Measurements from ENCODE around the gene VIPAS39. TPM values are rescaled to one million over a fixed set of nuclear protein-coding genes. Genes with fewer than 3 reads are reported as not detected.

The VIPAS39 gene
- total RNA-seq, 4 donors from 2014 or later, result 10.5 to 24.0 (median 16.2) TPM

DNA sequence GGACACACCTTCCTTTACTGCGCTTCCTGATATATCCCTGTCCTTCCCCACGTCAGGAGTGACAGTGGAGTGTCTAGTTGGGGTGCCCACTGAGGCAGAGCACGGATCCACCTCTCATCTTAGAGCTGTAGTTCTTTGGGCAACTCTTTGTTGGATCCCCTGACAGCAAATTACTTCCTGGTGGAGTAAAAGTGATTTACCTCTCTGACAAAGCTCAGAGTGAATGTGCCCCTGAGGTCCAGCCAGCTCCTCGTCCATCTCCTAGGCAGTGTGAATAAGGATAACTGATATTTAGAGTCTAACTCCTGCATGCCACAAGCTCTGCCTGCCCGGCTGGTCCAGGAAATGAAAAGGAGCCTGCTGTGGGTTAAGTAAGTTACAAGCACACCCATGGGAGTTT, 16.5 kb upstream of the VIPAS39 start:
- peaks cover 0 to 16% (median 4%) of the 10 kb centered on the region in 3 donors for H3K36me3 ChIP-seq
- H3K9me3 ChIP-seq, result no peaks in the 10 kb centered on the region
- no peak for TF ChIP-seq EP300 (IDR thresholded peaks at IDR 0.05)
- TF ChIP-seq, protein P1, sequence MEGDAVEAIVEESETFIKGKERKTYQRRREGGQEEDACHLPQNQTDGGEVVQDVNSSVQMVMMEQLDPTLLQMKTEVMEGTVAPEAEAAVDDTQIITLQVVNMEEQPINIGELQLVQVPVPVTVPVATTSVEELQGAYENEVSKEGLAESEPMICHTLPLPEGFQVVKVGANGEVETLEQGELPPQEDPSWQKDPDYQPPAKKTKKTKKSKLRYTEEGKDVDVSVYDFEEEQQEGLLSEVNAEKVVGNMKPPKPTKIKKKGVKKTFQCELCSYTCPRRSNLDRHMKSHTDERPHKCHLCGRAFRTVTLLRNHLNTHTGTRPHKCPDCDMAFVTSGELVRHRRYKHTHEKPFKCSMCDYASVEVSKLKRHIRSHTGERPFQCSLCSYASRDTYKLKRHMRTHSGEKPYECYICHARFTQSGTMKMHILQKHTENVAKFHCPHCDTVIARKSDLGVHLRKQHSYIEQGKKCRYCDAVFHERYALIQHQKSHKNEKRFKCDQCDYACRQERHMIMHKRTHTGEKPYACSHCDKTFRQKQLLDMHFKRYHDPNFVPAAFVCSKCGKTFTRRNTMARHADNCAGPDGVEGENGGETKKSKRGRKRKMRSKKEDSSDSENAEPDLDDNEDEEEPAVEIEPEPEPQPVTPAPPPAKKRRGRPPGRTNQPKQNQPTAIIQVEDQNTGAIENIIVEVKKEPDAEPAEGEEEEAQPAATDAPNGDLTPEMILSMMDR (IDR thresholded peaks at IDR 0.05), result no peak
- TF ChIP-seq POLR2A (IDR thresholded peaks at IDR 0.05), result no peak
- 49 to 60% methylated on average over 5 of the region's 5 CpGs for WGBS, 2 donors
- no peak overlapping the region for H3K4me3 ChIP-seq
- H3K4me1 ChIP-seq, result no peaks in the 10 kb centered on the region
- peaks cover 0 to 4% of the 10 kb centered on the region in 2 donors for H3K27me3 ChIP-seq
- H3K27ac ChIP-seq, result no peak overlapping the region
- DNase-seq (ENCODE audit: low spot score in 2 of 2), result no peak

- Histone ChIP-seq H3K27ac (no peak overlapping the region), H3K4me1 (no peaks in the 10 kb centered on the region), H3K36me3 (peaks cover 0 to 52% (median 27%) of the 10 kb centered on the region in 3 donors), H3K4me3 (no peak overlapping the region), H3K27me3 (peaks cover 0 to 4% of the 10 kb centered on the region in 2 donors), H3K9me3 (no peaks in the 10 kb centered on the region)
- TF ChIP-seq, protein P1 (IDR thresholded peaks at IDR 0.05), result no peak
- no peak for TF ChIP-seq POLR2A (IDR thresholded peaks at IDR 0.05)
- WGBS, 2 donors, result 51 to 63% methylated on average over 5 of the region's 5 CpGs
- no peak for DNase-seq (ENCODE audit: low spot score in 2 of 2)
These were observed 12.9 kb upstream of the VIPAS39 start for GRCh38 chr14:77470224-77470870.

DNA sequence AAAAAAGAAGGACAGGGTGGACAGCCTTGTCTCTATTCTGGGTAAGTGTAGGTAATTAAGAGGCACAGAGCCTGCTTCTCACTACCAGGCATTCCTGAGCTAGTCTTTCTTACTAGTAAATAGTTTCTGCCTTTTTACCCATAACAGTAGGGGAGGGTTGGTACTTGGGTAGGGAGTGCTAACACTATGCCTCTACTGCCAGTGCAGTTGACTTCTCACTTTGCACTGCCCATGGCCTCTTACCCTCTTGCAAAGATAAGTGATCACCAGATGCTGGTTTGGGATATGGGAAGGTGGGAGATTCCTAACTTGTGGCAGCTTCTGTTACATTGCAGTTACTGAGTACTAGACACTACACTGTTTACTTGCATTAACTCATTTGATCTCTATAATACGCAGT, 12.1 kb upstream of the VIPAS39 start:
- 78 to 88% methylated on average over 1 of the region's 1 CpG for WGBS, 2 donors
- H3K4me3 ChIP-seq, result no peak overlapping the region
- TF ChIP-seq, protein P1 (IDR thresholded peaks at IDR 0.05), result no peak
- TF ChIP-seq POLR2A (IDR thresholded peaks at IDR 0.05), result no peak
- no peak for TF ChIP-seq EP300 (IDR thresholded peaks at IDR 0.05)
- no peak for DNase-seq (ENCODE audit: low spot score in 2 of 2)
- H3K27me3 ChIP-seq, result peaks cover 0 to 4% of the 10 kb centered on the region in 2 donors
- no peak overlapping the region for H3K27ac ChIP-seq
- peaks cover 0 to 60% (median 36%) of the 10 kb centered on the region in 3 donors for H3K36me3 ChIP-seq
- no peaks in the 10 kb centered on the region for H3K9me3 ChIP-seq
- H3K4me1 ChIP-seq, result no peaks in the 10 kb centered on the region

DNA sequence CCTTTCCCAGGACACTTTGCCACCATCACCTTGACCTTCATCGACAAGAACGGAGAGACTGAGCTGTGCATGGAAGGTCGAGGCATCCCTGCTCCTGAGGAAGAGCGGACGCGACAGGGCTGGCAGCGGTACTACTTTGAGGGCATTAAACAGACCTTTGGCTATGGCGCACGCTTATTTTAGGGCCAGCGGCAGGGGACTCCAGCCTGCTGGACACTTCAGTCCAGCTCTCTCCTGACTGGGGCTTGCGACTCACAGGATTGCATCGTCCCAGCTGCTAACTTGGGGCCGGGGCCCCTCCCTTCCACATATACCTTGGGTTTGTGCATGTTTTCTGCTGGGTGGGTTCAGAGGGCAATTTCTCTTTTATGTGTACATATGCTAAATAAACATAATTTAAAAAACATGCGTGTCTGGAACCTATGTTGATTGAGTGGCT, 11.7 kb upstream of the VIPAS39 start:
- WGBS, 2 donors, result 83 to 92% methylated on average over 14 of the region's 14 CpGs
- no peak overlapping the region for H3K27ac ChIP-seq
- H3K27me3 ChIP-seq, result peaks cover 0 to 4% of the 10 kb centered on the region in 2 donors
- no peaks in the 10 kb centered on the region for H3K4me1 ChIP-seq
- H3K9me3 ChIP-seq, result no peaks in the 10 kb centered on the region
- TF ChIP-seq, protein P1 (IDR thresholded peaks at IDR 0.05), result no peak
- TF ChIP-seq POLR2A (IDR thresholded peaks at IDR 0.05) (no peak), EP300 (IDR thresholded peaks at IDR 0.05) (no peak)
- H3K4me3 ChIP-seq, result no peak overlapping the region
- H3K36me3 ChIP-seq, result peaks cover 0 to 65% (median 40%) of the 10 kb centered on the region in 3 donors
- DNase-seq (ENCODE audit: low spot score in 2 of 2), result no peak

- TF ChIP-seq, protein P1 (IDR thresholded peaks at IDR 0.05), result no peak
- TF ChIP-seq EP300 (IDR thresholded peaks at IDR 0.05), result no peak
- peaks cover 0 to 2% of the 10 kb centered on the region in 2 donors for H3K27me3 ChIP-seq
- DNase-seq (ENCODE audit: low spot score in 2 of 2), result no peak
- peaks cover 0 to 77% (median 46%) of the 10 kb centered on the region in 3 donors for H3K36me3 ChIP-seq
- no peak overlapping the region for H3K27ac ChIP-seq
- no peaks in the 10 kb centered on the region for H3K4me1 ChIP-seq
- no peaks in the 10 kb centered on the region for H3K9me3 ChIP-seq
- 90 to 92% methylated on average over 5 of the region's 5 CpGs for WGBS, 2 donors
- no peak overlapping the region for H3K4me3 ChIP-seq
These were observed 10.4 kb upstream of the VIPAS39 start for GRCh38 chr14:77467801-77468200.

Measured in tibial nerve (tissue), 4 donors.